Esophagus (tissue), 2 donors: ENCODE results near the gene PLXNA2. TPM values are rescaled to one million over a fixed set of nuclear protein-coding genes. Genes with fewer than 3 reads are reported as not detected.

Experiments used
- H3K27ac ChIP-seq, 2 donors: one replicate each; pipeline ENCODE4 v1.5.1; 2013; ENCODE audit warnings: low read depth in 2 of 2, mild to moderate bottlenecking in 2 of 2, inconsistent platforms in 1 of 2, low read length in 1 of 2, moderate library complexity in 1 of 2
- H3K27me3 ChIP-seq, 2 donors: one replicate each; pipeline ENCODE4 v1.6.1; 2013; ENCODE audit warnings: low read length in 2 of 2, control low read depth in 1 of 2, mild to moderate bottlenecking in 1 of 2; ENCODE audit not compliant: insufficient read depth in 2 of 2, control insufficient read depth in 1 of 2
- H3K36me3 ChIP-seq, 2 donors: one replicate each; pipeline ENCODE4 v1.6.1; 2013; ENCODE audit warnings: low read length in 1 of 2; ENCODE audit not compliant: control insufficient read depth in 2 of 2, insufficient read depth in 2 of 2
- H3K4me1 ChIP-seq, 2 donors: one replicate each; pipeline ENCODE4 v1.6.1; 2013; ENCODE audit warnings: low read length in 1 of 2; ENCODE audit not compliant: control insufficient read depth in 2 of 2, insufficient read depth in 2 of 2
- H3K4me3 ChIP-seq, 2 donors: one replicate each; pipeline ENCODE4 v1.5.1; 2013; ENCODE audit warnings: low read length in 2 of 2, mild to moderate bottlenecking in 2 of 2, low read depth in 1 of 2, moderate library complexity in 1 of 2
- H3K9me3 ChIP-seq, 2 donors: one replicate each; pipeline ENCODE4 v1.6.1; 2013; ENCODE audit warnings: mild to moderate bottlenecking in 2 of 2, low read depth in 1 of 2, low read length in 1 of 2, moderate library complexity in 1 of 2; ENCODE audit not compliant: control insufficient read depth in 2 of 2, insufficient read depth in 1 of 2
- WGBS, 2 donors: extraction: QIAGEN DNeasy Blood & Tissue Kit; methylation state at CpG; one replicate each; pipeline ENCODE4 v1.1.7; 2013; 5-methylcytosine and 5-hydroxymethylcytosine counted together
- polyA plus RNA-seq, 2 donors: library from polyadenylated mRNA; stranded (reverse); fragments of 200-250 nt; gene quantifications; one replicate each; pipeline ENCODE4 v1.2.3, GENCODE V29; 2013
- donor health status: healthy with polysubstance abuse.
- donor health status: Bipolar disorder and iron deficiency.

Gene PLXNA2
- polyA plus RNA-seq, 2 donors: 12.6 to 25.5 TPM

GRCh38 chr1:208045463-208046260 lies 198.5 kb downstream of the PLXNA2 start:
- Histone ChIP-seq H3K4me1 (peaks cover 7 to 29% of the 10 kb centered on the region in 2 donors), H3K4me3 (no peak overlapping the region), H3K36me3 (peaks cover 15 to 41% of the 10 kb centered on the region in 2 donors), H3K27me3 (no peaks in the 10 kb centered on the region), H3K9me3 (peaks cover 0 to 2% of the 10 kb centered on the region in 2 donors), H3K27ac (no peak overlapping the region)
- 62 to 83% methylated on average over 16 of the region's 16 CpGs for WGBS, 2 donors

GRCh38 chr1:208044589-208045462 lies 199.4 kb downstream of the PLXNA2 start:
- 79 to 83% methylated on average over 27 of the region's 27 CpGs for WGBS, 2 donors
- peaks cover 0 to 2% of the 10 kb centered on the region in 2 donors for H3K9me3 ChIP-seq
- H3K27me3 ChIP-seq: no peaks in the 10 kb centered on the region
- H3K36me3 ChIP-seq: peaks cover 15 to 46% of the 10 kb centered on the region in 2 donors
- peaks cover 7 to 29% of the 10 kb centered on the region in 2 donors for H3K4me1 ChIP-seq
- no peak overlapping the region for H3K27ac ChIP-seq
- no peak overlapping the region for H3K4me3 ChIP-seq

GRCh38 chr1:208043691-208044181 lies 200.4 kb downstream of the PLXNA2 start:
- WGBS, 2 donors: 48 to 57% methylated on average over 10 of the region's 10 CpGs
- H3K9me3 ChIP-seq: peaks cover 0 to 2% of the 10 kb centered on the region in 2 donors
- no peak overlapping the region for H3K4me3 ChIP-seq
- no peaks in the 10 kb centered on the region for H3K27me3 ChIP-seq
- H3K4me1 ChIP-seq: peaks cover 7 to 25% of the 10 kb centered on the region in 2 donors
- no peak overlapping the region for H3K27ac ChIP-seq
- H3K36me3 ChIP-seq: peaks cover 15 to 51% of the 10 kb centered on the region in 2 donors

- Histone ChIP-seq H3K4me1 (peaks cover 7 to 18% of the 10 kb centered on the region in 2 donors), H3K9me3 (peaks cover 0 to 2% of the 10 kb centered on the region in 2 donors), H3K36me3 (peaks cover 15 to 59% of the 10 kb centered on the region in 2 donors), H3K4me3 (no peak overlapping the region), H3K27me3 (no peaks in the 10 kb centered on the region), H3K27ac (peak overlapping the region in 1 of 2 donors; percentile 18)
- 83 to 90% methylated on average over 13 of the region's 13 CpGs for whole genome bisulfite sequencing, 2 donors
Observed at GRCh38 chr1:208042868-208043267, 201.3 kb downstream of the PLXNA2 start.

- Histone ChIP-seq H3K4me1 (peaks cover 3 to 12% of the 10 kb centered on the region in 2 donors), H3K36me3 (peaks cover 15 to 61% of the 10 kb centered on the region in 2 donors), H3K27ac (no peak overlapping the region), H3K9me3 (peaks cover 0 to 2% of the 10 kb centered on the region in 2 donors), H3K27me3 (no peaks in the 10 kb centered on the region), H3K4me3 (no peak overlapping the region)
- WGBS, 2 donors: 91% methylated on average over 22 of the region's 22 CpGs
Observed at GRCh38 chr1:208042041-208042615, 202.1 kb downstream of the PLXNA2 start.

- WGBS, 2 donors: 95% methylated on average over 9 of the region's 9 CpGs
- Histone ChIP-seq H3K36me3 (peaks cover 15 to 63% of the 10 kb centered on the region in 2 donors), H3K4me3 (no peak overlapping the region), H3K27ac (no peak overlapping the region), H3K27me3 (no peaks in the 10 kb centered on the region), H3K9me3 (peaks cover 0 to 2% of the 10 kb centered on the region in 2 donors), H3K4me1 (peaks cover 3 to 11% of the 10 kb centered on the region in 2 donors)
Observed at GRCh38 chr1:208041505-208041904, 202.7 kb downstream of the PLXNA2 start.

GRCh38 chr1:208040821-208041297 lies 203.3 kb downstream of the PLXNA2 start:
- peaks cover 15 to 64% of the 10 kb centered on the region in 2 donors for H3K36me3 ChIP-seq
- no peak overlapping the region for H3K27ac ChIP-seq
- no peak overlapping the region for H3K4me3 ChIP-seq
- peaks cover 3 to 7% of the 10 kb centered on the region in 2 donors for H3K4me1 ChIP-seq
- H3K9me3 ChIP-seq: peaks cover 0 to 2% of the 10 kb centered on the region in 2 donors
- 84 to 87% methylated on average over 6 of the region's 6 CpGs for WGBS, 2 donors
- no peaks in the 10 kb centered on the region for H3K27me3 ChIP-seq

GRCh38 chr1:208039536-208040332 lies 204.4 kb downstream of the PLXNA2 start:
- 91 to 94% methylated on average over 22 of the region's 22 CpGs for WGBS, 2 donors
- peaks cover 15 to 57% of the 10 kb centered on the region in 2 donors for H3K36me3 ChIP-seq
- H3K9me3 ChIP-seq: peaks cover 0 to 2% of the 10 kb centered on the region in 2 donors
- peaks cover 3 to 6% of the 10 kb centered on the region in 2 donors for H3K4me1 ChIP-seq
- no peak overlapping the region for H3K4me3 ChIP-seq
- no peaks in the 10 kb centered on the region for H3K27me3 ChIP-seq
- H3K27ac ChIP-seq: no peak overlapping the region
